GM19240 (cell line): ENCODE results near the gene CCDC183.
"Not testable (repeated sequence)": the region's sequence is repeated elsewhere in the genome, so short reads cannot be mapped to it uniquely, and the experiment has no call there.

Experiments
- DNase-seq: peaks from one replicate; pipeline ENCODE4 v3.0.0; 2011; ENCODE audit warnings: low spot score; ENCODE audit not compliant: insufficient read length

CCDC183 gene

GRCh38 chr9:136838314-136839228 lies 42.4 kb downstream of the CCDC183 start:
- no peak for DNase-seq

- DNase-seq: no peak
Measured at GRCh38 chr9:136839229-136840139, 43.3 kb downstream of the CCDC183 start.

- no peak for DNase-seq
Measured at GRCh38 chr9:136840140-136840876, 44.2 kb downstream of the CCDC183 start.

- DNase-seq: no peak
Measured at GRCh38 chr9:136840877-136841645, 44.9 kb downstream of the CCDC183 start.

GRCh38 chr9:136841646-136842379 lies 45.7 kb downstream of the CCDC183 start:
- not testable (repeated sequence) for DNase-seq

GRCh38 chr9:136842380-136842948 lies 46.3 kb downstream of the CCDC183 start, which contains the start of gene AJM1:
AJM1 (plus strand) TSS chr9:136842478; CDS start chr9:136844415, 1,937 bp downstream.
- DNase-seq: peak; percentile 93

- not testable (repeated sequence) for DNase-seq
Measured at GRCh38 chr9:136843159-136843800, 47.1 kb downstream of the CCDC183 start.

GRCh38 chr9:136843801-136844740 lies 47.9 kb downstream of the CCDC183 start:
- not testable (repeated sequence) for DNase-seq

- DNase-seq: no peak
Measured at GRCh38 chr9:136844761-136845464, 48.8 kb downstream of the CCDC183 start.

GRCh38 chr9:136845465-136846260 lies 49.5 kb downstream of the CCDC183 start:
- no peak for DNase-seq

GRCh38 chr9:136846376-136847087 lies 50.4 kb downstream of the CCDC183 start:
- DNase-seq: no peak

GRCh38 chr9:136847088-136847825 lies 51.1 kb downstream of the CCDC183 start:
- no peak for DNase-seq

- DNase-seq: peak; percentile 53
Measured at GRCh38 chr9:136847826-136848392, 51.8 kb downstream of the CCDC183 start.

- DNase-seq: peak; percentile 67
Measured at GRCh38 chr9:136848393-136849037, 52.4 kb downstream of the CCDC183 start.
